ENCODE measurements around the gene OSBPL2. TPM values are rescaled to one million over a fixed set of nuclear protein-coding genes. Genes with fewer than 3 reads are reported as not detected.

OSBPL2 gene
- polyA plus RNA-seq (2012; ENCODE audit: missing spikeins), result 15.3 TPM

GRCh38 chr20:62237801-62238568, at the start of gene OSBPL2:
OSBPL2 (plus strand) TSS chr20:62238521; CDS start chr20:62256185, 17,664 bp downstream.
- FAIRE-seq (peak; percentile 100), DNase-seq (ENCODE audit: insufficient read length) (peak; percentile 100)
- TF ChIP-seq TAF1 (IDR thresholded peaks at IDR 0.05; ENCODE audit: borderline replicate concordance, low read depth, low read length) (no peak), POLR2AphosphoS5 (IDR thresholded peaks at IDR 0.05; ENCODE audit: low read depth, low read length) (no peak), POLR2A (IDR thresholded peaks at IDR 0.05; ENCODE audit: low read depth, low read length) (no peak; the same call in 1 of the 2 replicates)

GRCh38 chr20:62190639-62191411, 47.5 kb upstream of the OSBPL2 start:
- FAIRE-seq (no peak), DNase-seq (ENCODE audit: insufficient read length) (no peak)
- TF ChIP-seq POLR2A (IDR thresholded peaks at IDR 0.05; ENCODE audit: low read depth, low read length) (no peak), TAF1 (IDR thresholded peaks at IDR 0.05; ENCODE audit: borderline replicate concordance, low read depth, low read length) (no peak), POLR2AphosphoS5 (IDR thresholded peaks at IDR 0.05; ENCODE audit: low read depth, low read length) (no peak)

GRCh38 chr20:62191781-62192559, 46.4 kb upstream of the OSBPL2 start:
- TF ChIP-seq TAF1 (IDR thresholded peaks at IDR 0.05; ENCODE audit: borderline replicate concordance, low read depth, low read length) (no peak), POLR2AphosphoS5 (IDR thresholded peaks at IDR 0.05; ENCODE audit: low read depth, low read length) (no peak), POLR2A (IDR thresholded peaks at IDR 0.05; ENCODE audit: low read depth, low read length) (no peak)
- DNase-seq (ENCODE audit: insufficient read length), result no peak
- FAIRE-seq, result no peak

GRCh38 chr20:62192635-62193034, 45.7 kb upstream of the OSBPL2 start:
- DNase-seq (ENCODE audit: insufficient read length), result no peak
- no peak for TF ChIP-seq POLR2A (IDR thresholded peaks at IDR 0.05; ENCODE audit: low read depth, low read length)
- TF ChIP-seq TAF1 (IDR thresholded peaks at IDR 0.05; ENCODE audit: borderline replicate concordance, low read depth, low read length), result no peak
- no peak for TF ChIP-seq POLR2AphosphoS5 (IDR thresholded peaks at IDR 0.05; ENCODE audit: low read depth, low read length)
- FAIRE-seq, result no peak

GRCh38 chr20:62193079-62194025, 45.0 kb upstream of the OSBPL2 start:
- DNase-seq (ENCODE audit: insufficient read length), result no peak
- FAIRE-seq, result no peak
- TF ChIP-seq POLR2AphosphoS5 (IDR thresholded peaks at IDR 0.05; ENCODE audit: low read depth, low read length), result no peak
- no peak for TF ChIP-seq TAF1 (IDR thresholded peaks at IDR 0.05; ENCODE audit: borderline replicate concordance, low read depth, low read length)
- no peak for TF ChIP-seq POLR2A (IDR thresholded peaks at IDR 0.05; ENCODE audit: low read depth, low read length)

- TF ChIP-seq TAF1 (IDR thresholded peaks at IDR 0.05; ENCODE audit: borderline replicate concordance, low read depth, low read length) (no peak), POLR2A (IDR thresholded peaks at IDR 0.05; ENCODE audit: low read depth, low read length) (no peak), POLR2AphosphoS5 (IDR thresholded peaks at IDR 0.05; ENCODE audit: low read depth, low read length) (no peak)
- DNase-seq (ENCODE audit: insufficient read length) (no peak), FAIRE-seq (no peak)
These were observed 43.3 kb upstream of the OSBPL2 start for GRCh38 chr20:62195075-62195405.

- DNase-seq (ENCODE audit: insufficient read length) (no peak), FAIRE-seq (no peak)
- TF ChIP-seq POLR2A (IDR thresholded peaks at IDR 0.05; ENCODE audit: low read depth, low read length) (no peak), TAF1 (IDR thresholded peaks at IDR 0.05; ENCODE audit: borderline replicate concordance, low read depth, low read length) (no peak), POLR2AphosphoS5 (IDR thresholded peaks at IDR 0.05; ENCODE audit: low read depth, low read length) (no peak)
These were observed 42.6 kb upstream of the OSBPL2 start for GRCh38 chr20:62195736-62196135.

GRCh38 chr20:62196286-62196685, 42.0 kb upstream of the OSBPL2 start:
- no peak for DNase-seq (ENCODE audit: insufficient read length)
- TF ChIP-seq TAF1 (IDR thresholded peaks at IDR 0.05; ENCODE audit: borderline replicate concordance, low read depth, low read length), result no peak
- no peak for TF ChIP-seq POLR2AphosphoS5 (IDR thresholded peaks at IDR 0.05; ENCODE audit: low read depth, low read length)
- TF ChIP-seq POLR2A (IDR thresholded peaks at IDR 0.05; ENCODE audit: low read depth, low read length), result no peak
- no peak for FAIRE-seq

- FAIRE-seq, result no peak
- DNase-seq (ENCODE audit: insufficient read length), result no peak
- TF ChIP-seq POLR2AphosphoS5 (IDR thresholded peaks at IDR 0.05; ENCODE audit: low read depth, low read length), result no peak
- no peak for TF ChIP-seq TAF1 (IDR thresholded peaks at IDR 0.05; ENCODE audit: borderline replicate concordance, low read depth, low read length)
- no peak for TF ChIP-seq POLR2A (IDR thresholded peaks at IDR 0.05; ENCODE audit: low read depth, low read length)
These were observed 41.0 kb upstream of the OSBPL2 start for GRCh38 chr20:62197311-62197710.

- FAIRE-seq, result no peak
These were observed 40.5 kb upstream of the OSBPL2 start for GRCh38 chr20:62197801-62198200.

More at GRCh38 chr20:62197801-62198200, 40.5 kb upstream of the OSBPL2 start:
- TF ChIP-seq TAF1 (IDR thresholded peaks at IDR 0.05; ENCODE audit: borderline replicate concordance, low read depth, low read length) (no peak), POLR2AphosphoS5 (IDR thresholded peaks at IDR 0.05; ENCODE audit: low read depth, low read length) (no peak), POLR2A (IDR thresholded peaks at IDR 0.05; ENCODE audit: low read depth, low read length) (no peak)
- DNase-seq (ENCODE audit: insufficient read length), result no peak
